ENCODE measurements around the gene TBRG4.

The TBRG4 gene

DNA sequence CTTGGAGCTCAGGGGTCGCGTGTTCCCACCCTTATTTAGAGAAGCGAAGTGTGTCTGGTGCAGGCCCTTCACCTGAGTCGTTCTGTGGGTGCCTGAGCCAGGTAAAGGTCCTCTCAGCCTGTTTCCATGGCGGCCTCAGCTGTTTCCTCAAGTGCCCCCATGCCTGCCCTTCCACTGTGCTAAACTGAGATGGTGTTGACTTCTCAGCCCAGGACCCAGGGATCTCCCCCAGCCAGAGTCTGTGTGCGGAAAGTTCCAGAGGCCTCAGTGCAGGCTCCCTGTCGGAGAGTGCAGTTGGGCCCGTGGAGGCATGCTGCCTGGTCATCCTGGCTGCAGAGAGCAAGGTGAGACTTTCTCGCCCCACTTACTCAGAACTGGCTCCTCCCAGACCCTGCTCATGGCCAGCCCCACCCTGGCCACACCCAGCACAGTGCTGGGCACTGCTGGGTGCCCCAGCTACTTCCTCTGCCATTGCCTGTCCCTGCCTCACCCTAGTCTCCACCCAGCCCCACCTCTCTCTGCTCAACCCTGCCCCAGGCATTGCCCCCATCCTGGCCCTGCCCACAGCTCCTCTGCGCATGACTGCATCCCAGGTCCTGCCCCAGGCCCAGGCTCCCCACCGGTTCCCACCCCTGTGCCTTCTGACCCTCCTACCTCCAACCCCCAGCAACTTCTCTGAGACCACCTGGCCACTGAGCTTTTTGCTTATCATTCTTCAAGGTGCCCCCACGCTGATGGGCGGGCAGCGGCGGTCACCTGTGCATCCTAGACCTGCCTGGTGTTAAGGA lies 43.1 kb downstream of the TBRG4 start:
- Histone ChIP-seq H3K9me3 (ENCODE audit: control insufficient read depth, low read length) (no peaks in the 10 kb centered on the region), H3K27me3 (ENCODE audit: control insufficient read depth, insufficient read depth, low read length, poor library complexity, severe bottlenecking) (no peaks in the 10 kb centered on the region), H3K27ac (ENCODE audit: insufficient read depth, low read depth, low read length, poor library complexity, severe bottlenecking) (no peak overlapping the region), H3K36me3 (ENCODE audit: control insufficient read depth, insufficient read depth, low read length) (peaks cover 10% of the 10 kb centered on the region), H3K4me1 (ENCODE audit: control insufficient read depth, insufficient read depth, low read length) (no peaks in the 10 kb centered on the region), H3K4me3 (ENCODE audit: insufficient read depth, low read depth, low read length) (no peak overlapping the region)
- 93 to 97% methylated on average over 15 of the region's 15 CpGs for WGBS, 2 experiments

DNA sequence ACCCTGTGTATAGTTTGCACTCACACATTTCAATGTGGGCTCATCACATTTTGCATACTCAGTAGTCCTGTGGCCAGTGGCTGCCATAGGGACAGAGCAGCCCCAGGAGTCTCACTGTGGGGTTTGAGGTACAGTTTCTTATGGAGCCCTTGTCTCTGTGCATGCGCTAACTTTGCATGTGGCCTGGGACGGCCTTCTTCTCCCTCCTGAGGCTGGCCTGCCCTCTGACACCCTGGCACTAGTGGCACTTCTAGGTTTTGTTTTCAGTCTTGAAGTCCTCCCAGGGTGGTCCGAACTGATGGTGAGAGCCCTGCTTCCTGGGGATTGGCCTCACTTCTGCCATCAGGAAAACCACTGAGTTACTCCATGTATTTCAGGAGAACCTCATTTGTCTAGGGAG lies 43.9 kb downstream of the TBRG4 start:
- H3K27me3 ChIP-seq (ENCODE audit: control insufficient read depth, insufficient read depth, low read length, poor library complexity, severe bottlenecking), result no peaks in the 10 kb centered on the region
- H3K27ac ChIP-seq (ENCODE audit: insufficient read depth, low read depth, low read length, poor library complexity, severe bottlenecking), result no peak overlapping the region
- no peak overlapping the region for H3K4me3 ChIP-seq (ENCODE audit: insufficient read depth, low read depth, low read length)
- no peaks in the 10 kb centered on the region for H3K9me3 ChIP-seq (ENCODE audit: control insufficient read depth, low read length)
- peaks cover 10% of the 10 kb centered on the region for H3K36me3 ChIP-seq (ENCODE audit: control insufficient read depth, insufficient read depth, low read length)
- WGBS, 2 experiments, result 93 to 97% methylated on average over 3 of the region's 3 CpGs
- H3K4me1 ChIP-seq (ENCODE audit: control insufficient read depth, insufficient read depth, low read length), result no peaks in the 10 kb centered on the region

DNA sequence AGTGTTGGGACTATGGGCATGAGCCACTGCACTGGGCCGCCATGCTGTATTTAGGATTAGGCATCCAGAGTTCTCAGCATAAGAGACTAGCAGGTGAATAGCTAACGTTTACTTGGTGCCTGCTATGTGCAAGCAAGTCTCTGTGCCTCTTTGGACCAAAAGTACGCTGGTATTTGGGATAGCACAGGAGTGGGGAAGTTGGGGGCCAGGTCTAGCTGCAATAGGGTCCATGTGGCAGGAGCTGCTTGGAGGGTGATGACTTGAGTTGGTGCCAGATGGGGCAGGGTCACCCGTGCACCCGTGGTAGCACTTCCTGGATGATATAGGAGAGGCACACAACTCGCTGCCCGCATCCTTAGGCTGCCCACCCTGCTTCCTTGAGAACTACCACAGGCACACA lies 45.1 kb downstream of the TBRG4 start:
- H3K4me1 ChIP-seq (ENCODE audit: control insufficient read depth, insufficient read depth, low read length), result no peaks in the 10 kb centered on the region
- H3K27ac ChIP-seq (ENCODE audit: insufficient read depth, low read depth, low read length, poor library complexity, severe bottlenecking), result no peak overlapping the region
- peaks cover 10% of the 10 kb centered on the region for H3K36me3 ChIP-seq (ENCODE audit: control insufficient read depth, insufficient read depth, low read length)
- no peak overlapping the region for H3K4me3 ChIP-seq (ENCODE audit: insufficient read depth, low read depth, low read length)
- no peaks in the 10 kb centered on the region for H3K27me3 ChIP-seq (ENCODE audit: control insufficient read depth, insufficient read depth, low read length, poor library complexity, severe bottlenecking)
- no peaks in the 10 kb centered on the region for H3K9me3 ChIP-seq (ENCODE audit: control insufficient read depth, low read length)
- 89 to 95% methylated on average over 7 of the region's 7 CpGs for WGBS, 2 experiments

DNA sequence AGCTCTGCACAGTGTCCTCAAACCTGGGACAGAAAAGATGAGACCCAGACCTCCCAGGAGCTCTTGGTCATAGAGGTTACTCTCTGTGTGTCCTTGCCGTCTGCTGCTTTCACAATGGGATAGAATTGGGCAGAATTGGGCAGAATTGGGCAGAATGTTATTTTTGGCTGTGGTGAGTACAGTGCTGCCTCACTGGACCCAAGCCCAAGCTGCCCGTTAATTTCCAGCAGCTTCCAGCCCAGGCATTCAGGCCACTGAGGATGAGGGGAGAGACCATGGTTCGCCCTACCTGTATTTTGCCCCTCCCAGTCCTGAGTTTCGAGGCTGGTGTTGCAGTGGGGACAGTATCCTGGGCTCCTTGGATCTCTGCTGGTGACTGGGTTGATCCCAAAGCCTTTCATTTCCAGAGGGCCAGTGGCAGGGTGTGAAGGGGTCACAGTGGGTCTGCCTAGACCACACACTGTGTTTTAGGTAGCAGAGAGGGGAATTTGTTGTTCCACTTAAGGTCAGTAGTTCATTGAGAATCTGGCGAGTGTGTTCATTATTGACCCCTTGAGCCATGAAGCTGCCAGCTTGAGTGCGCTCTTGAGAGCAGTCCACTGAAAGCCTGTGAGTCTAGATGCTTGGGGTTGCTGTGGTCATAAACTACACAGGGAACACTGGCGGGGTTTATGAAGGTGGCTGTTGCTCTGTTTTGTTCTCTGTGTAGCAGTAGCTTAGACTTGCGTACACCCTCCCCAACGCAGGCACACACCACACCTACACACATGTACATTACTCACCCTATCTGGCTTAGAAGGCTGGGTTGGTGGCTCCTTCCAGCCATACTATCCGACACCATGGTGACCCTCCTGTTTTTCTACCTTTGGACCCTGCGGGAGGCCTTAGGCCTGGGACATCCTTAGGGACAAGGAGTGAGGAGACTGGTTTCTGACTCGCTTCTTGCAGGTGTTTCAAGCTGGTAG lies 46.2 kb downstream of the TBRG4 start:
- WGBS, 2 experiments, result 96% methylated on average over 12 of the region's 12 CpGs
- H3K9me3 ChIP-seq (ENCODE audit: control insufficient read depth, low read length), result no peaks in the 10 kb centered on the region
- H3K27ac ChIP-seq (ENCODE audit: insufficient read depth, low read depth, low read length, poor library complexity, severe bottlenecking), result no peak overlapping the region
- peaks cover 10% of the 10 kb centered on the region for H3K36me3 ChIP-seq (ENCODE audit: control insufficient read depth, insufficient read depth, low read length)
- H3K4me3 ChIP-seq (ENCODE audit: insufficient read depth, low read depth, low read length), result no peak overlapping the region
- no peaks in the 10 kb centered on the region for H3K4me1 ChIP-seq (ENCODE audit: control insufficient read depth, insufficient read depth, low read length)
- no peaks in the 10 kb centered on the region for H3K27me3 ChIP-seq (ENCODE audit: control insufficient read depth, insufficient read depth, low read length, poor library complexity, severe bottlenecking)

DNA sequence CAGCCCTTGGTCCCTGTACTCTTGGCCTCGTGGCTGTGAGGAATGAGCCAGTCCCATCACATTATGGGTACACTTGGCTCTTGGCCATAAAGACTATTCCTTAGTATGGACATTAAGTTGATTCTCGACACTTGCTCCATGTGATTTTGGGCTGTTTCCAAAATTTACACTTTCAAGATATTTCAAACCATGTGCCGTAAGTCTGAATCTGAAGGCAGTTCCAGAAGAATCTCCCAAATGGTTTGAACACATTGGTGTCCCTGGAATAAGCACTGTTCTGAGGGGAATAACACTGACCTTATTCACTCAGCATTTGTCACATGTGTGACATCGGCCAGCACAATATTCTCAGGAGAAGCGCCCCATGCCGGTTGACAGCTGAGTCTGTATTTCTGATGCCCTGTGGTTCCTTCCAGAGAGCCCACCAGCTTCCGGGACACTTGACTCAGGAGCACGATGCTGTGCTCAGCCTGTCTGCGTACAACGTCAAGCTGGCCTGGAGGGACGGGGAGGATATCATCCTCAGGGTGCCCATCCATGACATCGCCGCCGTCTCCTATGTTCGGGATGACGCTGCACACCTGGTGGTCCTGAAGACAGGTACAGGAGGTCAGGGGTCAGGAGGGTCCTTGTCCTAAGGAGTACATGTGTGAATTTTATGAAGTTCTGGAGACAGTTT lies 47.3 kb downstream of the TBRG4 start:
- WGBS, 2 experiments, result 92 to 93% methylated on average over 16 of the region's 16 CpGs
- no peak overlapping the region for H3K27ac ChIP-seq (ENCODE audit: insufficient read depth, low read depth, low read length, poor library complexity, severe bottlenecking)

DNA sequence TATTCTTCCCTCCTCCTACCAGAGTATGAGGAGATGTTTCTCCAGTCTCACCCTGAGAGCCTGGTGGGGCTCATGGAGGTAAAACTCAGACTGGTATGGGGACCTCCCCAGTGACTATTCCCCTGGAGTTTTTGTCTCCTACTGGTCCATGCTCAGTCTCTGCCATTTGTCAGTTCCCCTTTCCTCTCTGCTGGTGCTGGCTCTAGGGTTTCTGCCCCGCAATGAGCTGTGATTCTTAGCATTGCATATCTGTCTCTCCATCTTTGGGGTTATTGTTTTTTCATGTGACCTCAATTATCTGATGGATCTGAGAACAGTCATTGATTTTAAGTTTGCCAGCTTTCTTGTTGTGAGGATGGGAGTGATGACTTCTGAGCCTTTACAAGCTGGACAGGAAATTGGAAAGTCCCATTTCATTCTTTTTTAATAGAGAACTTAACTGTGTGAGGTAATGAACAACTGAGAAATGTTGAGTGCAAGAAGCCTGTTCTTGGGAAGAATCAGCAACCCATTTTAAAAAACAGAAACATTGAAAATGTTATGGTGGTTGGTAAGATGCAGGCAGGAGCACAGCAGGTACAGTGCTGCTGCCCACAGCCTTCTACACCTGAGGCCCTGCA lies 49.6 kb downstream of the TBRG4 start:
- Histone ChIP-seq H3K4me3 (ENCODE audit: insufficient read depth, low read depth, low read length) (no peak overlapping the region), H3K4me1 (ENCODE audit: control insufficient read depth, insufficient read depth, low read length) (no peaks in the 10 kb centered on the region), H3K27me3 (ENCODE audit: control insufficient read depth, insufficient read depth, low read length, poor library complexity, severe bottlenecking) (no peaks in the 10 kb centered on the region), H3K27ac (ENCODE audit: insufficient read depth, low read depth, low read length, poor library complexity, severe bottlenecking) (no peak overlapping the region), H3K36me3 (ENCODE audit: control insufficient read depth, insufficient read depth, low read length) (peaks cover 10% of the 10 kb centered on the region), H3K9me3 (ENCODE audit: control insufficient read depth, low read length) (no peaks in the 10 kb centered on the region)
- WGBS, 2 experiments, result 88 to 100% methylated on average over 1 of the region's 1 CpG

More for the DNA sequence above, 47.3 kb downstream of the TBRG4 start:
- Histone ChIP-seq H3K4me3 (ENCODE audit: insufficient read depth, low read depth, low read length) (no peak overlapping the region), H3K9me3 (ENCODE audit: control insufficient read depth, low read length) (no peaks in the 10 kb centered on the region), H3K27me3 (ENCODE audit: control insufficient read depth, insufficient read depth, low read length, poor library complexity, severe bottlenecking) (no peaks in the 10 kb centered on the region), H3K36me3 (ENCODE audit: control insufficient read depth, insufficient read depth, low read length) (peaks cover 10% of the 10 kb centered on the region), H3K4me1 (ENCODE audit: control insufficient read depth, insufficient read depth, low read length) (no peaks in the 10 kb centered on the region)

DNA sequence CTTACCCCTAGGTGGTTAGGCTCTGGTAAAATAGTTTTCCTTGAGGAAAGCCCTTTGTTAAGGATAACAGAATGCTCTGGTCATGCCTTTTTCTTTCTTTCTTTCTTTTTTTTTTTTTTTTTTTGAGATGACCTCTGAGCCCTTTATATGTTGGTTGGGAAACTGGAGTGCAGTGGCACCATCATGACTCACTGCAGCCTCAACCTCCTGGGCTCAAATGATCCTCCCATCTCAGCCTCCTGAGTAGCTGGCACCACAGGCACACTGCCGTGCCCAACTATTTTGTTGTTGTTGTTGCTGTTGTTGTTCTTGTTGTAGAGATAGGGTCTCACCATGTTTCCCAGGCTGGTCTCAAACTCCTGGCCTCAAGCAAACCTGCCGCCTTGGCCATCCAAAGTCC lies 50.1 kb downstream of the TBRG4 start:
- 89 to 97% methylated on average over 2 of the region's 2 CpGs for WGBS, 2 experiments
- Histone ChIP-seq H3K27me3 (ENCODE audit: control insufficient read depth, insufficient read depth, low read length, poor library complexity, severe bottlenecking) (no peaks in the 10 kb centered on the region), H3K4me3 (ENCODE audit: insufficient read depth, low read depth, low read length) (no peak overlapping the region)

DNA sequence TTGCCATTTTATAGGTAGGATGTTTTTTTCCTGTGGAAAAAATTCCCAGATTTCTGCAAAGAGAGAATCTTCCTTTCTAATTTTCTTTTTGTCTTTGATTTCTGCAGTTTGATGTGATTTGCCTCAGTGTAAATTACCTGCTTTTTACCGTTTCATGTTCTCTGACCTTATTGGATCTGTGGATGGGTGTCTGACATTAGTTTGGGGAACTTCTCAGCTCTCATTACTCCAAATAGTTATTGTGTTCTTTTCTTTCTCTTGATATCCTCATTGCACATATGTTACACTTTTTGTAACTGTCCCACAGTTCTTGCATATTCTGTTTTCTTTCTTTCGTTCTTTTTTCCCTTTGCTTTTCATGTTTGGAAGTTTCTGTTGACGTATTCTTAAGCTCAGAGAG lies 51.2 kb downstream of the TBRG4 start:
- 90 to 95% methylated on average over 2 to 3 of the region's 3 CpGs for WGBS, 2 experiments
- H3K4me3 ChIP-seq (ENCODE audit: insufficient read depth, low read depth, low read length), result no peak overlapping the region
- H3K27ac ChIP-seq (ENCODE audit: insufficient read depth, low read depth, low read length, poor library complexity, severe bottlenecking), result no peak overlapping the region
- H3K4me1 ChIP-seq (ENCODE audit: control insufficient read depth, insufficient read depth, low read length), result no peaks in the 10 kb centered on the region
- peaks cover 10% of the 10 kb centered on the region for H3K36me3 ChIP-seq (ENCODE audit: control insufficient read depth, insufficient read depth, low read length)
- H3K9me3 ChIP-seq (ENCODE audit: control insufficient read depth, low read length), result no peaks in the 10 kb centered on the region
- no peaks in the 10 kb centered on the region for H3K27me3 ChIP-seq (ENCODE audit: control insufficient read depth, insufficient read depth, low read length, poor library complexity, severe bottlenecking)

More for the DNA sequence above, 50.1 kb downstream of the TBRG4 start:
- H3K9me3 ChIP-seq (ENCODE audit: control insufficient read depth, low read length), result no peaks in the 10 kb centered on the region
- peaks cover 10% of the 10 kb centered on the region for H3K36me3 ChIP-seq (ENCODE audit: control insufficient read depth, insufficient read depth, low read length)
- no peaks in the 10 kb centered on the region for H3K4me1 ChIP-seq (ENCODE audit: control insufficient read depth, insufficient read depth, low read length)
- H3K27ac ChIP-seq (ENCODE audit: insufficient read depth, low read depth, low read length, poor library complexity, severe bottlenecking), result no peak overlapping the region

DNA sequence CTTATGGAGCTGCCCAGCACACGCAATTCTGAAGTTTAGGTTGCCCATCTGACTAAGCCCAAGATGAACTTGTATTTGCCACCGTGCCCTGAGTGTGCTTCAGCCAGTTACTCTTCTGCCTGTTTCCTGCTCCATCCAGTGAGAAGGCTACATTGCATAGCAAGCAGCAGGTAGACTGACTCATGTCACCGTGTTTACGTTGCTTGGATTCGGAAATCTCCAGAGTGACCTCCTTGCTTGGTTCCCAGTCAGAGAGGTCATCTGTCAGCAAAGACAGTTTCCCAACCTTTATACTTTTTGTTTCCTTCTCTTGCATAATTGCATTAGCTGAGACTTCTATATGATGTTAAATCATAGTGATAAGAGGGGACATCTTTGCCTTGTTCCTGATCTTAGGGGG lies 53.6 kb downstream of the TBRG4 start:
- WGBS, 2 experiments, result 92 to 94% methylated on average over 5 of the region's 5 CpGs

More for the DNA sequence above, 53.6 kb downstream of the TBRG4 start:
- Histone ChIP-seq H3K9me3 (ENCODE audit: control insufficient read depth, low read length) (no peaks in the 10 kb centered on the region), H3K27me3 (ENCODE audit: control insufficient read depth, insufficient read depth, low read length, poor library complexity, severe bottlenecking) (no peaks in the 10 kb centered on the region), H3K4me3 (ENCODE audit: insufficient read depth, low read depth, low read length) (no peak overlapping the region), H3K36me3 (ENCODE audit: control insufficient read depth, insufficient read depth, low read length) (no peaks in the 10 kb centered on the region), H3K27ac (ENCODE audit: insufficient read depth, low read depth, low read length, poor library complexity, severe bottlenecking) (no peak overlapping the region), H3K4me1 (ENCODE audit: control insufficient read depth, insufficient read depth, low read length) (no peaks in the 10 kb centered on the region)
